HepG2 (cell line): Measurements from ENCODE around the gene MCF2L. TPM values are rescaled to one million over a fixed set of nuclear protein-coding genes. Genes with fewer than 3 reads are reported as not detected.
A peak's percentile ranks its signal among the peaks of the same experiment; 100 is the strongest.

Experiments used
- CHD4 ChIP-seq: fragments of 200-600 bp; sonication (generic); IDR thresholded peaks from 2 replicates; pipeline ENCODE4 v1.7.0; 2017; ENCODE audit warnings: mild to moderate bottlenecking, low read length, borderline replicate concordance
- DRAP1 ChIP-seq: IDR thresholded peaks from 2 replicates; pipeline ENCODE4 v1.6.1; 2016; ENCODE audit warnings: missing genetic modification reagents, missing compliant biosample characterization
- E2F1 ChIP-seq: sonication (generic); formaldehyde crosslinking; IDR thresholded peaks from 2 replicates; pipeline ENCODE4 v1.5.0; 2020; ENCODE audit warnings: missing genetic modification reagents
- FOSL1 ChIP-seq: sonication (generic); formaldehyde crosslinking; IDR thresholded peaks from 2 replicates; pipeline ENCODE4 v1.9.0; 2021; ENCODE audit warnings: missing genetic modification reagents, borderline replicate concordance
- FOXA1 ChIP-seq, 2 experiments: fragments of 450-650 bp in 1 of 2; sonication (generic) in 1 of 2; formaldehyde crosslinking in 1 of 2; IDR thresholded peaks; 2 replicates each; pipeline versions ENCODE4 v1.4.0 to v1.6.1; 2016 to 2020; ENCODE audit warnings: missing genetic modification reagents in 1 of 2
- FOXP4 ChIP-seq: sonication (generic); formaldehyde crosslinking; IDR thresholded peaks from 2 replicates; pipeline ENCODE4 v1.4.0; 2020; ENCODE audit warnings: missing genetic modification reagents
- HOXA9 ChIP-seq: sonication (generic); formaldehyde crosslinking; IDR thresholded peaks from 2 replicates; pipeline ENCODE4 v1.8.1; 2022; ENCODE audit warnings: missing genetic modification reagents, mild to moderate bottlenecking, moderate library complexity, borderline replicate concordance
- MXD1 ChIP-seq: sonication (generic); formaldehyde crosslinking; IDR thresholded peaks from 2 replicates; pipeline ENCODE4 v1.4.0; 2020; ENCODE audit warnings: mild to moderate bottlenecking, missing genetic modification reagents
- PPARG ChIP-seq: conservative IDR thresholded peaks from 2 replicates; pipeline ENCODE4 v1.6.1; 2016; ENCODE audit warnings: missing biosample characterization, missing genetic modification reagents
- RBM39 ChIP-seq: fragments of 200-400 bp; formaldehyde crosslinking; IDR thresholded peaks from one replicate; pipeline ENCODE4 v1.6.1; 2018; ENCODE audit warnings: antibody characterized with exemption, mild to moderate bottlenecking, low read depth, low read length; ENCODE audit not compliant: poor library complexity, severe bottlenecking
- ZBTB8A ChIP-seq: sonication (generic); formaldehyde crosslinking; IDR thresholded peaks from 2 replicates; pipeline ENCODE4 v1.4.0; 2020; ENCODE audit warnings: mild to moderate bottlenecking, low read depth, missing genetic modification reagents, borderline replicate concordance
- ZFP37 ChIP-seq: sonication (generic); formaldehyde crosslinking; IDR thresholded peaks from 2 replicates; pipeline ENCODE4 v1.4.0; 2020; ENCODE audit warnings: missing genetic modification reagents, borderline replicate concordance
- ZNF234 ChIP-seq: sonication (generic); formaldehyde crosslinking; conservative IDR thresholded peaks from 2 replicates; pipeline ENCODE4 v1.5.1; 2020; ENCODE audit warnings: mild to moderate bottlenecking, missing genetic modification reagents
- ZNF430 ChIP-seq: sonication (generic); formaldehyde crosslinking; IDR thresholded peaks from 2 replicates; pipeline ENCODE4 v1.9.0; 2021; ENCODE audit warnings: mild to moderate bottlenecking, missing genetic modification reagents
- ZNF468 ChIP-seq: sonication (generic); formaldehyde crosslinking; IDR thresholded peaks from 2 replicates; pipeline ENCODE4 v1.8.0; 2022; ENCODE audit warnings: mild to moderate bottlenecking, moderate library complexity, missing genetic modification reagents
- ZNF674 ChIP-seq: sonication (generic); formaldehyde crosslinking; IDR thresholded peaks from 2 replicates; pipeline ENCODE4 v1.5.0; 2020; ENCODE audit warnings: low read depth, mild to moderate bottlenecking, missing genetic modification reagents
- polyA plus RNA-seq, 8 experiments: library from polyadenylated mRNA; depleted of rRNA in 3 of 8; stranded (reverse) in 7 of 8; unstranded in 1 of 8; fragments of >200 nt; fragmentation: Illumina TruSeq in 4 of 8; extraction: Trizol in 4 of 8; gene quantifications; 2 replicates each; pipeline versions ENCODE4 v1.2.1 to v1.2.3, GENCODE V29; 2011 to 2016; ENCODE audit warnings: low read depth in 4 of 8, missing spikeins in 1 of 8, mixed read lengths in 1 of 8; ENCODE audit not compliant: insufficient read depth in 1 of 8
- total RNA-seq, 5 experiments: library from RNA; depleted of rRNA; stranded (reverse); fragments of >200 nt; fragmentation: Illumina TruSeq; extraction: Trizol; gene quantifications; 2 replicates each; pipeline ENCODE4 v1.2.3, GENCODE V29; 2016; ENCODE audit warnings: low read depth in 1 of 5
- TF ChIP-seq, protein P1 (sequence below): sonication (generic); formaldehyde crosslinking; conservative IDR thresholded peaks from 2 replicates; pipeline ENCODE4 v1.4.0; 2020; ENCODE audit warnings: missing genetic modification reagents
- TF ChIP-seq, protein P2 (sequence below): sonication (generic); formaldehyde crosslinking; IDR thresholded peaks from 2 replicates; pipeline ENCODE4; 2020; ENCODE audit warnings: missing genetic modification reagents, mild to moderate bottlenecking, borderline replicate concordance

Gene MCF2L
- total and polyA plus RNA-seq, 2 of the 13 experiments (the other 11 are each of a cell fraction or from before 2014, with no cell fraction given), result 19.4 to 28.4 TPM

GRCh38 chr13:113022745-113023574, 53.9 kb downstream of the MCF2L start (continued):
- TF ChIP-seq DRAP1 (CRISPR knock-in tag), result peak; percentile 63
- 0 out of 2 replicates have a peak, but pooled peaks have one; percentile 20 for TF ChIP-seq HOXA9 (CRISPR knock-in tag)
- TF ChIP-seq, protein P1, sequence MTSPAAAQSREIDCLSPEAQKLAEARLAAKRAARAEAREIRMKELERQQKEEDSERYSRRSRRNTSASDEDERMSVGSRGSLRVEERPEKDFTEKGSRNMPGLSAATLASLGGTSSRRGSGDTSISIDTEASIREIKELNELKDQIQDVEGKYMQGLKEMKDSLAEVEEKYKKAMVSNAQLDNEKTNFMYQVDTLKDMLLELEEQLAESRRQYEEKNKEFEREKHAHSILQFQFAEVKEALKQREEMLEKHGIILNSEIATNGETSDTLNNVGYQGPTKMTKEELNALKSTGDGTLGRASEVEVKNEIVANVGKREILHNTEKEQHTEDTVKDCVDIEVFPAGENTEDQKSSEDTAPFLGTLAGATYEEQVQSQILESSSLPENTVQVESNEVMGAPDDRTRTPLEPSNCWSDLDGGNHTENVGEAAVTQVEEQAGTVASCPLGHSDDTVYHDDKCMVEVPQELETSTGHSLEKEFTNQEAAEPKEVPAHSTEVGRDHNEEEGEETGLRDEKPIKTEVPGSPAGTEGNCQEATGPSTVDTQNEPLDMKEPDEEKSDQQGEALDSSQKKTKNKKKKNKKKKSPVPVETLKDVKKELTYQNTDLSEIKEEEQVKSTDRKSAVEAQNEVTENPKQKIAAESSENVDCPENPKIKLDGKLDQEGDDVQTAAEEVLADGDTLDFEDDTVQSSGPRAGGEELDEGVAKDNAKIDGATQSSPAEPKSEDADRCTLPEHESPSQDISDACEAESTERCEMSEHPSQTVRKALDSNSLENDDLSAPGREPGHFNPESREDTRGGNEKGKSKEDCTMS (CRISPR knock-in tag), result no peak
- TF ChIP-seq CHD4, result peak; percentile 87
- 0 out of 2 replicates have a peak, but pooled peaks have one; percentile 58 for TF ChIP-seq MXD1 (CRISPR knock-in tag)
- 0 out of 2 replicates have a peak, but pooled peaks have one; percentile 20 for TF ChIP-seq ZNF468 (CRISPR knock-in tag)
- TF ChIP-seq FOXA1 (IDR thresholded peaks at IDR 0.05), result no peak
- TF ChIP-seq FOXA1 (CRISPR knock-in tag; IDR thresholded peaks at IDR 0.05), result peak; percentile 69
- no peak for TF ChIP-seq ZBTB8A (CRISPR knock-in tag)
- TF ChIP-seq ZFP37 (CRISPR knock-in tag), result no peak
- no peak for TF ChIP-seq ZNF674 (CRISPR knock-in tag)
- no peak for TF ChIP-seq FOSL1 (CRISPR knock-in tag)
- no peak for TF ChIP-seq ZNF234 (CRISPR knock-in tag)
- TF ChIP-seq, protein P2, sequence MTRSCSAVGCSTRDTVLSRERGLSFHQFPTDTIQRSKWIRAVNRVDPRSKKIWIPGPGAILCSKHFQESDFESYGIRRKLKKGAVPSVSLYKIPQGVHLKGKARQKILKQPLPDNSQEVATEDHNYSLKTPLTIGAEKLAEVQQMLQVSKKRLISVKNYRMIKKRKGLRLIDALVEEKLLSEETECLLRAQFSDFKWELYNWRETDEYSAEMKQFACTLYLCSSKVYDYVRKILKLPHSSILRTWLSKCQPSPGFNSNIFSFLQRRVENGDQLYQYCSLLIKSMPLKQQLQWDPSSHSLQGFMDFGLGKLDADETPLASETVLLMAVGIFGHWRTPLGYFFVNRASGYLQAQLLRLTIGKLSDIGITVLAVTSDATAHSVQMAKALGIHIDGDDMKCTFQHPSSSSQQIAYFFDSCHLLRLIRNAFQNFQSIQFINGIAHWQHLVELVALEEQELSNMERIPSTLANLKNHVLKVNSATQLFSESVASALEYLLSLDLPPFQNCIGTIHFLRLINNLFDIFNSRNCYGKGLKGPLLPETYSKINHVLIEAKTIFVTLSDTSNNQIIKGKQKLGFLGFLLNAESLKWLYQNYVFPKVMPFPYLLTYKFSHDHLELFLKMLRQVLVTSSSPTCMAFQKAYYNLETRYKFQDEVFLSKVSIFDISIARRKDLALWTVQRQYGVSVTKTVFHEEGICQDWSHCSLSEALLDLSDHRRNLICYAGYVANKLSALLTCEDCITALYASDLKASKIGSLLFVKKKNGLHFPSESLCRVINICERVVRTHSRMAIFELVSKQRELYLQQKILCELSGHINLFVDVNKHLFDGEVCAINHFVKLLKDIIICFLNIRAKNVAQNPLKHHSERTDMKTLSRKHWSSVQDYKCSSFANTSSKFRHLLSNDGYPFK (CRISPR knock-in tag), result no peak; the same call in 1 of the 2 replicates
- no peak for TF ChIP-seq E2F1 (CRISPR knock-in tag)
- peak; percentile 98 for TF ChIP-seq PPARG (CRISPR knock-in tag)
- TF ChIP-seq ZNF430 (CRISPR knock-in tag), result peak; percentile 50; the same call in 1 of the 2 replicates
- peak; percentile 84 for TF ChIP-seq FOXP4
- TF ChIP-seq RBM39, result no peak
